Measurements from ENCODE around the gene HELQ. TPM values are rescaled to one million over a fixed set of nuclear protein-coding genes. Genes with fewer than 3 reads are reported as not detected.

Gene HELQ
- total and polyA plus RNA-seq, 10 of the 15 experiments (the other 5 are each of a cell fraction or from before 2014, with no cell fraction given), result 4.5 to 13.3 (median 10.6) TPM

GRCh38 chr4:83417566-83417965, 38.1 kb downstream of the HELQ start:
- POLR2A ChIA-PET, result no interaction called here

More at GRCh38 chr4:83417566-83417965, 38.1 kb downstream of the HELQ start:
- ChIA-PET SMC1A (ENCODE audit: uncharacterized antibody, unreplicated experiment) (no interaction called here), RAD21 (ENCODE audit: unreplicated experiment) (no interaction called here), CTCF (interaction anchor here (1.2 kb wide), 1 partner anchor 28 kb away, joined by 3 read pairs; no protein-coding TSS in a partner anchor)
- H3K9ac ChIP-seq (ENCODE audit: control insufficient read depth, insufficient read depth, low read length), result no peak overlapping the region
- H3K9me3 ChIP-seq (replicated peaks; ENCODE audit: control insufficient read depth, insufficient read depth, low read length), result no peaks in the 10 kb centered on the region
- BruUV-seq (replicated peaks), result no TSS peak
- in situ Hi-C loops (cut with MboI) (no loop called here), intact Hi-C loops (cut with micrococcal nuclease; ENCODE audit: unreplicated experiment) (no loop called here)
- H3K4me1 ChIP-seq (ENCODE audit: control insufficient read depth, insufficient read depth, low read length), result no peaks in the 10 kb centered on the region
- no peaks in the 10 kb centered on the region for H3K79me2 ChIP-seq (ENCODE audit: control insufficient read depth, insufficient read depth, low read length)
- DNase-seq (ENCODE audit: low read depth, low spot score) (no peak), ATAC-seq (no peak), FAIRE-seq (no peak)
- H3K27me3 ChIP-seq (replicated peaks in 1 of 2; ENCODE audit: control insufficient read depth in 2 of 2, insufficient read depth in 2 of 2, low read length in 1 of 2), result no peaks in the 10 kb centered on the region
- 100% methylated on average over 4 of the region's 4 CpGs for WGBS (ENCODE audit: insufficient coverage, insufficient replicate concordance, low lambda C conversion rate, missing lambda C conversion rate)
- H2AFZ ChIP-seq (ENCODE audit: control insufficient read depth, low read depth, low read length), result no peak overlapping the region
- H3K36me3 ChIP-seq (ENCODE audit: control insufficient read depth in 2 of 2, insufficient read depth in 2 of 2, low read length in 1 of 2), result peaks cover 2 to 32% of the 10 kb centered on the region in 2 experiments; a peak in 3 of 4 replicates
- H3K4me2 ChIP-seq (ENCODE audit: control insufficient read depth, insufficient read depth), result no peak overlapping the region
- no peak for TF ChIP-seq ZNF274 (IDR thresholded peaks at IDR 0.05; ENCODE audit: insufficient read depth, insufficient read length)
- no peak for TF ChIP-seq TCF3 (IDR thresholded peaks at IDR 0.05; ENCODE audit: borderline replicate concordance, insufficient read depth, low read depth, low read length)
- no peak for TF ChIP-seq ZNF622 (IDR thresholded peaks at IDR 0.05)
- no peak for TF ChIP-seq ZNF687 (IDR thresholded peaks at IDR 0.05)
- TF ChIP-seq EGR1 (IDR thresholded peaks at IDR 0.05; ENCODE audit: borderline replicate concordance in 1 of 2, low read depth in 2 of 2, low read length in 2 of 2), result no peak
- TF ChIP-seq BHLHE40 (IDR thresholded peaks at IDR 0.05; ENCODE audit: borderline replicate concordance in 1 of 2, low read depth in 2 of 2, low read length in 1 of 2), result no peak
- TF ChIP-seq BACH1 (IDR thresholded peaks at IDR 0.05; ENCODE audit: borderline replicate concordance), result no peak
- no peak for TF ChIP-seq HDGF (IDR thresholded peaks at IDR 0.05)
- no peak for TF ChIP-seq POLR2AphosphoS5 (IDR thresholded peaks at IDR 0.05; ENCODE audit: low read length)
- TF ChIP-seq SPI1 (IDR thresholded peaks at IDR 0.05; ENCODE audit: borderline replicate concordance, insufficient read depth, low read depth, low read length), result no peak
- no peak for TF ChIP-seq KDM1A (IDR thresholded peaks at IDR 0.05; ENCODE audit: borderline replicate concordance)
- TF ChIP-seq MEF2A (IDR thresholded peaks at IDR 0.05; ENCODE audit: insufficient read depth, low read depth, low read length), result no peak
- TF ChIP-seq ATF7 (IDR thresholded peaks at IDR 0.05; ENCODE audit: low read depth), result no peak
- no peak for TF ChIP-seq PBX3 (IDR thresholded peaks at IDR 0.05; ENCODE audit: insufficient replicate concordance, low read depth, low read length)
- TF ChIP-seq CBFB (IDR thresholded peaks at IDR 0.05; ENCODE audit: low read depth), result no peak
- H3K4me3 ChIP-seq, result no peak overlapping the region
- H3K27ac ChIP-seq (ENCODE audit: control insufficient read depth, insufficient read depth), result no peak overlapping the region
- no peaks in the 10 kb centered on the region for H4K20me1 ChIP-seq (ENCODE audit: control insufficient read depth, insufficient read depth)
